ENCODE results near the gene UHRF1.

GRCh38 chr19:4891066-4891465, 18.2 kb upstream of the UHRF1 start:
- TF ChIP-seq SUZ12 (IDR thresholded peaks at IDR 0.05; ENCODE audit: extremely low read depth, insufficient read depth, insufficient read length), result no peak
- no peak for TF ChIP-seq ZNF274 (IDR thresholded peaks at IDR 0.05; ENCODE audit: low read depth, low read length)
- no peak for TF ChIP-seq YY1 (IDR thresholded peaks at IDR 0.05; ENCODE audit: insufficient read depth, insufficient read length)
